Endodermal cell (in vitro differentiated cells): ENCODE results near the gene MAB21L3. TPM values are rescaled to one million over a fixed set of nuclear protein-coding genes. Genes with fewer than 3 reads are reported as not detected.

Source experiments
- DNase-seq: peaks from one replicate; pipeline ENCODE4 v3.0.0-alpha.2; 2017
- H3K27ac ChIP-seq: 2 replicates; pipeline ENCODE4 v1.5.1; 2013; ENCODE audit warnings: mild to moderate bottlenecking, low read depth, low read length, moderate library complexity
- H3K27me3 ChIP-seq: 2 replicates; pipeline ENCODE4 v1.6.1; 2013; ENCODE audit warnings: mild to moderate bottlenecking, low read length, moderate library complexity; ENCODE audit not compliant: insufficient read depth, control insufficient read depth, poor library complexity, severe bottlenecking
- H3K36me3 ChIP-seq: 2 replicates; pipeline ENCODE4 v1.7.0; 2013; ENCODE audit warnings: mild to moderate bottlenecking, low read length, moderate library complexity; ENCODE audit not compliant: control insufficient read depth, insufficient read depth
- H3K4me1 ChIP-seq: one replicate; pipeline ENCODE4 v1.7.0; 2013; ENCODE audit warnings: low read length; ENCODE audit not compliant: control insufficient read depth, insufficient read depth
- H3K4me3 ChIP-seq: 2 replicates; pipeline ENCODE4 v1.5.1; 2013; ENCODE audit warnings: mild to moderate bottlenecking, low read length, moderate library complexity
- H3K9ac ChIP-seq: 2 replicates; pipeline ENCODE4 v1.6.1; 2013; ENCODE audit warnings: mild to moderate bottlenecking, low read length, moderate library complexity; ENCODE audit not compliant: poor library complexity, severe bottlenecking; ENCODE audit errors: extremely low read depth
- H3K9me3 ChIP-seq: 2 replicates; pipeline ENCODE4 v1.6.1; 2013; ENCODE audit warnings: mild to moderate bottlenecking, low read length, moderate library complexity; ENCODE audit not compliant: control insufficient read depth
- H3K27ac Mint-ChIP-seq: 2 replicates; pipeline ENCODE4 v1.8.0; 2020; ENCODE audit warnings: mixed read lengths
- H3K27me3 Mint-ChIP-seq: 2 replicates; pipeline ENCODE4 v1.8.0; 2021; ENCODE audit warnings: mild to moderate bottlenecking, mixed read lengths; ENCODE audit not compliant: insufficient read depth
- H3K36me3 Mint-ChIP-seq: 2 replicates; pipeline ENCODE4 v1.8.0; 2020; ENCODE audit warnings: low read depth, mixed read lengths
- H3K4me1 Mint-ChIP-seq: 2 replicates; pipeline ENCODE4 v1.8.0; 2020; ENCODE audit warnings: mixed read lengths
- H3K4me3 Mint-ChIP-seq: 2 replicates; pipeline ENCODE4 v1.8.0; 2020; ENCODE audit warnings: mild to moderate bottlenecking, moderate library complexity, mixed read lengths
- H3K9me3 Mint-ChIP-seq: 2 replicates; pipeline ENCODE4 v1.8.0; 2020; ENCODE audit warnings: mild to moderate bottlenecking, mixed read lengths
- CTCF ChIP-seq: fragments of 200-600 bp; sonication (generic); conservative IDR thresholded peaks from 2 replicates; pipeline ENCODE4 v1.5.0; 2021; ENCODE audit warnings: antibody characterized with exemption, mild to moderate bottlenecking
- WGBS, 2 experiments: methylation state at CpG; one replicate each; pipeline versions ENCODE4 v1.1.5 to v1.1.7; 2013; ENCODE audit warnings: missing lambda C conversion rate in 2 of 2, mixed read lengths in 1 of 2; ENCODE audit not compliant: insufficient coverage in 1 of 2, insufficient read length in 1 of 2; 5-methylcytosine and 5-hydroxymethylcytosine counted together
- total RNA-seq, 2 donors: library from RNA; stranded (reverse); fragmentation: NEBNext Ultra II Directional in 1 of 2; extraction: Animal tissue kit (Norgen Biotek cat#: 25700) in 1 of 2; gene quantifications; 2 replicates in 1 of 2; 3 replicates in 1 of 2; pipeline ENCODE4 v1.2.1, GENCODE V29; 2021

MAB21L3 gene
- total RNA-seq, 2 donors from 2014 or later, result 0.09 TPM; not detected in 1

GRCh38 chr1:116147114-116147510 is 35.9 kb downstream of the MAB21L3 start:
- H3K4me1 ChIP-seq, result no peaks in the 10 kb centered on the region
- peaks cover 2% of the 10 kb centered on the region for H3K4me1 Mint-ChIP-seq
- H3K27ac Mint-ChIP-seq, result no peak overlapping the region
- H3K27me3 ChIP-seq, result peaks cover 15% of the 10 kb centered on the region
- H3K4me3 Mint-ChIP-seq, result no peak overlapping the region
- H3K9me3 ChIP-seq, result peaks cover 38% of the 10 kb centered on the region
- H3K36me3 ChIP-seq, result no peaks in the 10 kb centered on the region
- H3K4me3 ChIP-seq, result no peak overlapping the region
- WGBS, 2 experiments, result 90% methylated on average over 3 of the region's 3 CpGs
- peaks cover 3% of the 10 kb centered on the region for H3K36me3 Mint-ChIP-seq
- no peak for DNase-seq
- H3K9ac ChIP-seq, result no peak overlapping the region
- no peak overlapping the region for H3K27ac ChIP-seq
- H3K27me3 Mint-ChIP-seq, result peaks cover 21% of the 10 kb centered on the region
- TF ChIP-seq CTCF, result no peak
- H3K9me3 Mint-ChIP-seq, result peaks cover 30% of the 10 kb centered on the region

- Histone ChIP-seq H3K27me3 (peaks cover 15% of the 10 kb centered on the region), H3K36me3 (no peaks in the 10 kb centered on the region), H3K9me3 (peaks cover 33% of the 10 kb centered on the region), H3K9ac (no peak overlapping the region), H3K4me1 (no peaks in the 10 kb centered on the region), H3K4me3 (no peak overlapping the region), H3K27ac (no peak overlapping the region)
- H3K4me3 Mint-ChIP-seq, result no peak overlapping the region
- H3K27me3 Mint-ChIP-seq, result peaks cover 25% of the 10 kb centered on the region
- H3K27ac Mint-ChIP-seq, result no peak overlapping the region
- H3K9me3 Mint-ChIP-seq, result peaks cover 30% of the 10 kb centered on the region
- peaks cover 3% of the 10 kb centered on the region for H3K36me3 Mint-ChIP-seq
- WGBS, 2 experiments, result 75 to 81% methylated on average over 3 to 4 of the region's 4 CpGs
- peaks cover 2% of the 10 kb centered on the region for H3K4me1 Mint-ChIP-seq
- no peak for DNase-seq
- TF ChIP-seq CTCF, result no peak
Observed at GRCh38 chr1:116147972-116148371, 36.8 kb downstream of the MAB21L3 start.

GRCh38 chr1:116148967-116149366 is 37.8 kb downstream of the MAB21L3 start:
- H3K4me3 Mint-ChIP-seq, result no peak overlapping the region
- peaks cover 30% of the 10 kb centered on the region for H3K27me3 Mint-ChIP-seq
- H3K9me3 ChIP-seq, result peaks cover 23% of the 10 kb centered on the region
- H3K27ac Mint-ChIP-seq, result no peak overlapping the region
- no peak overlapping the region for H3K4me3 ChIP-seq
- peaks cover 3% of the 10 kb centered on the region for H3K36me3 Mint-ChIP-seq
- DNase-seq, result no peak
- no peak overlapping the region for H3K27ac ChIP-seq
- no peaks in the 10 kb centered on the region for H3K4me1 ChIP-seq
- peaks cover 2% of the 10 kb centered on the region for H3K4me1 Mint-ChIP-seq
- no peak for TF ChIP-seq CTCF
- H3K9ac ChIP-seq, result no peak overlapping the region
- no peaks in the 10 kb centered on the region for H3K36me3 ChIP-seq
- H3K9me3 Mint-ChIP-seq, result peaks cover 25% of the 10 kb centered on the region
- 86 to 88% methylated on average over 1 to 3 of the region's 3 CpGs for WGBS, 2 experiments
- peaks cover 15% of the 10 kb centered on the region for H3K27me3 ChIP-seq
